ENCODE results near the gene CCDC97. TPM values are rescaled to one million over a fixed set of nuclear protein-coding genes. Genes with fewer than 3 reads are reported as not detected.

CCDC97 gene
- total RNA-seq, result 6.2 and 6.3 TPM in 2 replicates

GRCh38 chr19:41310033-41310831 is at the start of gene CCDC97:
Gene CCDC97, plus strand, starts transcription at chr19:41310172. Its CDS starts 139 bp downstream, at chr19:41310311.

GRCh38 chr19:41263850-41264580 is 46.0 kb upstream of the CCDC97 start, which contains the start of gene HNRNPUL1:
Gene HNRNPUL1, plus strand, starts transcription at chr19:41264372. Its CDS starts 132 bp downstream, at chr19:41264504.

GRCh38 chr19:41353466-41354342 is 43.7 kb downstream of the CCDC97 start, which contains the start of gene TGFB1:
Gene TGFB1, minus strand, starts transcription at chr19:41353922. Its CDS starts 878 bp downstream, at chr19:41353044.

GRCh38 chr19:41363753-41364523 is 54.0 kb downstream of the CCDC97 start, which contains the start of gene B9D2:
Gene B9D2, minus strand, starts transcription at chr19:41364149. Its CDS starts 630 bp downstream, at chr19:41363519.

Other genes starting within 250 kb of the CCDC97 start
- gene CYP2A13, start 221.7 kb upstream of the CCDC97 start, total RNA-seq, result not detected in 2 replicates
- under 0.01 TPM in 1 of 2 replicates, not detected in the other for gene CYP2F1, start 195.7 kb upstream of the CCDC97 start, total RNA-seq
- under 0.01 and 1.3 TPM in 2 replicates for gene CYP2S1, start 117.0 kb upstream of the CCDC97 start, total RNA-seq
- 224 and 501 TPM in 2 replicates for gene AXL, start 90.9 kb upstream of the CCDC97 start, total RNA-seq
- 41.7 and 84.2 TPM in 2 replicates for gene HNRNPUL1, start 45.8 kb upstream of the CCDC97 start, total RNA-seq
- 8.7 and 10.7 TPM in 2 replicates for gene TGFB1, start 43.8 kb downstream of the CCDC97 start, total RNA-seq
- 3.1 and 6.5 TPM in 2 replicates for gene B9D2, start 54.0 kb downstream of the CCDC97 start, total RNA-seq
- 4.2 and 9.9 TPM in 2 replicates for gene TMEM91, start 66.4 kb downstream of the CCDC97 start, total RNA-seq
- 9.3 and 22.8 TPM in 2 replicates for gene EXOSC5, start 87.2 kb downstream of the CCDC97 start, total RNA-seq
- 21.5 and 31.9 TPM in 2 replicates for gene BCKDHA, start 87.6 kb downstream of the CCDC97 start, total RNA-seq
- 0.96 and 1.1 TPM in 2 replicates for gene B3GNT8, start 117.2 kb downstream of the CCDC97 start, total RNA-seq
- 21.4 and 43.5 TPM in 2 replicates for gene DMAC2, start 129.7 kb downstream of the CCDC97 start, total RNA-seq
- gene ERICH4, start 133.0 kb downstream of the CCDC97 start, total RNA-seq, result not detected in 2 replicates

All from regular cardiac myocyte (primary cell).